BE2C (cell line): ENCODE data around the gene WDR82.

Source experiments
- DNase-seq: peaks from one replicate; pipeline ENCODE4 v3.0.0-alpha.2; 2020
- H3K27me3 ChIP-seq: fragments of 250-450 bp; sonication (Bioruptor Pico); 2 replicates; pipeline ENCODE4 v1.5.1; 2020; ENCODE audit warnings: mild to moderate bottlenecking
- H3K36me3 ChIP-seq: fragments of 250-450 bp; sonication (Bioruptor Pico); 2 replicates; pipeline ENCODE4 v1.5.1; 2020; ENCODE audit warnings: mild to moderate bottlenecking
- H3K4me1 ChIP-seq: fragments of 250-450 bp; sonication (Bioruptor Pico); 2 replicates; pipeline ENCODE4 v1.5.1; 2020
- H3K4me3 ChIP-seq: 2 replicates; pipeline ENCODE4 v1.5.1; 2011; ENCODE audit warnings: low read depth, low read length
- H3K9me3 ChIP-seq: fragments of 250-450 bp; sonication (Bioruptor Pico); 2 replicates; pipeline ENCODE4 v1.5.1; 2020
- TF ChIP-seq, protein P1 (sequence below): IDR thresholded peaks from 2 replicates; pipeline ENCODE4 v1.5.1; 2012; ENCODE audit warnings: mild to moderate bottlenecking, low read depth, low read length

WDR82 gene

DNA sequence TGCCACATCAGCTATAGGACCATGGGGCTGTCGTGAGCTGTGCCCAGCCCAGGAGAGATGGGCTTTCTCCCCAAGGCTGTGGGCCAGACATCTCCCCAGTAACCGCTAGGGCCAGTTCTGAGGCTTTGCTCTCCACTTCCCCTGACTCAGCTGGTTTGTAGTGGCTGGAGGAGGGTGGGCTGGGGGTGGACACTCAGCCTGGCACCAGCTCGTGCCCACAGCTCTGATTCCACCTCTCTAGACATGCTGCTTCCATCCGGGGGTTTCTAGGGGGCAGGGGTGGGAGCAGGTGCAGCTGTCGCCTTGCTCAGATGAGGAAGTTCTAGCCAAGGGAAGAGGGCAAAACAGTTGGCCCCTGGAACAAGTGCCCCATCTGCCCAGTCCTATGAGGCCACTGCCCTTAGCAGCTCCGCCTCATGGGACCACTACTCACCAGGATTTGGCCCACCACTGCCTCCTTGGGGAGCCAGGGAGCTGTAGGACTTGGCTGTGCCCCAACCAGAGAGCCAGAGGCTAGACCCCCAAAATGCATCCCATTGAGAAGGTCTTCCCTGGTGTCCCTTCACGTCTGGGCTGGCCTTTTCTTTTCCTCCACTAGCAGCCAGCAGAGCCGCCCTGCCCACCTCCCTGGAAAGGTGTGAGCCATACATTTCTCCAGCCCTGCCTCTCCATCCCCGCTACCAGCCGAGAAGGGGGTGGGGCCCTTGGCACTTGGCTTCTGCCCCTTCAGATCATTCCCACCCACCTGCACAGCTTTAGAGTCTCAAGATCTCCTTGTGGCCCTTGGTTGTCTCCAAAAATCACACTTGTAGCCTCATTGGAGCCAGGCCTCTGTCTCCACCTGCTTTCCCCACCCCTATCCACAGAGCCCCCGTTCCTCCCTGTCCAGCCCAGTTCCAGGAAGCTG lies 19.0 kb upstream of the WDR82 start:
- no peak overlapping the region for H3K4me3 ChIP-seq
- no peak for DNase-seq
- TF ChIP-seq, protein P1, sequence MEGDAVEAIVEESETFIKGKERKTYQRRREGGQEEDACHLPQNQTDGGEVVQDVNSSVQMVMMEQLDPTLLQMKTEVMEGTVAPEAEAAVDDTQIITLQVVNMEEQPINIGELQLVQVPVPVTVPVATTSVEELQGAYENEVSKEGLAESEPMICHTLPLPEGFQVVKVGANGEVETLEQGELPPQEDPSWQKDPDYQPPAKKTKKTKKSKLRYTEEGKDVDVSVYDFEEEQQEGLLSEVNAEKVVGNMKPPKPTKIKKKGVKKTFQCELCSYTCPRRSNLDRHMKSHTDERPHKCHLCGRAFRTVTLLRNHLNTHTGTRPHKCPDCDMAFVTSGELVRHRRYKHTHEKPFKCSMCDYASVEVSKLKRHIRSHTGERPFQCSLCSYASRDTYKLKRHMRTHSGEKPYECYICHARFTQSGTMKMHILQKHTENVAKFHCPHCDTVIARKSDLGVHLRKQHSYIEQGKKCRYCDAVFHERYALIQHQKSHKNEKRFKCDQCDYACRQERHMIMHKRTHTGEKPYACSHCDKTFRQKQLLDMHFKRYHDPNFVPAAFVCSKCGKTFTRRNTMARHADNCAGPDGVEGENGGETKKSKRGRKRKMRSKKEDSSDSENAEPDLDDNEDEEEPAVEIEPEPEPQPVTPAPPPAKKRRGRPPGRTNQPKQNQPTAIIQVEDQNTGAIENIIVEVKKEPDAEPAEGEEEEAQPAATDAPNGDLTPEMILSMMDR, result no peak
- no peaks in the 10 kb centered on the region for H3K4me1 ChIP-seq
- no peaks in the 10 kb centered on the region for H3K36me3 ChIP-seq
- no peaks in the 10 kb centered on the region for H3K27me3 ChIP-seq
- no peaks in the 10 kb centered on the region for H3K9me3 ChIP-seq

DNA sequence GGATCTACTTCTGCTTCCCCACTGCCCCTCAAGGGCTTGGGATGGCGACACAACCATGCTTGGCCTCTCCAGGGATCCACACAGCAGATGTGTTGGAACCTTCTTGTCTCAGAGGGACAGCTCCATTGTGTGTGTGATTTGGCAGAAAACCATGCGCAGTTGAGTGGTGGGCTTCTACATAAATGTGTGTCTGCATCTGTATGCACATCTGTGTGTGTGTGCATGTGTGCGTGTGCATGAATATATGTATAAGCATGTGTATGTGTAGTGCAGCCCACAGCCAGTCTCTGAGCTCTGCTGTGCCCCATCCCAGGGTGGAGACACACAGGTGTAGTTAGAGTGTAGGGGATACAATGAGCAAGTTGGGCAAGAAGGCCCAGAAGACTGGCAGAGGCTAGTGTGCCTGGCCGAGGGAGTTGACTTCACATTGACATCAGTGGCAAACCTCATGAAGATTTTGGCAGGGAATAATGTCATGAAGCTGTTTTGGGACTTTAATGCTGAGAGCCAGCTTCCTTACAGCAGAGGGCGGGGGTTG lies 17.3 kb upstream of the WDR82 start:
- Histone ChIP-seq H3K4me1 (no peaks in the 10 kb centered on the region), H3K4me3 (no peak overlapping the region), H3K36me3 (no peaks in the 10 kb centered on the region), H3K27me3 (no peaks in the 10 kb centered on the region), H3K9me3 (no peaks in the 10 kb centered on the region)
- TF ChIP-seq, protein P1, result no peak
- DNase-seq, result no peak

DNA sequence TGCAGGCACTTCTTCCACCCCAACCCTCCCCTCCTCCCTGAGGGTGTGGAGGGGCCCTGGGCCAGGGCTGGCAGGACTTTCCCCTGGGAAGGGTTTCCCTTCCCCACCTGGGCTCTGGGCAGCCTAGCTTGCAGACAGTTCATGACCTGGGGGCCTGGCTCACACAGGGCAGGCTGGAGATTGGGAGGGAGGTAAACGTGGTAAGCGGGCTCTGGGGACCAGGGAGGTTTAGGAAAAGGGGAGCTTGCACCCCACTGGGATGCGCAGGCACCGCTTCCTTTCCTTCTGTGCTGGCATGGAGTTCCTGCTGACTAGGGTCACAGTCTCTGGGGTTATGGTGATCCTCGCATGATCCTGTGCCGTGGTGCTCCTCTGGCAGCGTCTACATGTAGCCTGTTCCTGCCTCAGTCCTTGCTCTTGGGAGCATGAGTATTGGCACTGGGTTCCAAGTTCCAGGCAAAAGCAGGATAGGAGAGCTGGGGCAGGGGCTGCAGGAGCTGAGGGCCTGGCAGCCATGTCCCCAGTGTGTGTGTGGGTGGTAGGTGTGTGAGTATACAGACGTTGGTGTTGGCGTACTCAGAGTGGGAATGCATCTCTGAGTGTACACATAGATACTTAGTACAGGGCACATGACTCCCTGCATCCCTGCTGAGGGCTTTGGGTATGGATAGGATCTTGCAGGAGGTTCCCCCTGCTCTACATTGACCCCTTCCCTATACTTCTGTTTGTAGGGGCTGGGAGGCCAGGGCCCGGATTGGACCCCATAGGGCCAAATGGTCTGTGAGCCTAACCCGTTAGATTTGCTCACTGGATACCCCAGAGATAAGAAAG lies 16.1 kb upstream of the WDR82 start:
- DNase-seq, result no peak
- H3K36me3 ChIP-seq, result no peaks in the 10 kb centered on the region
- no peaks in the 10 kb centered on the region for H3K27me3 ChIP-seq
- no peak overlapping the region for H3K4me3 ChIP-seq
- no peaks in the 10 kb centered on the region for H3K4me1 ChIP-seq
- TF ChIP-seq, protein P1, result no peak
- no peaks in the 10 kb centered on the region for H3K9me3 ChIP-seq

- TF ChIP-seq, protein P1, result no peak
- no peak for DNase-seq
- H3K4me3 ChIP-seq, result no peak overlapping the region
These were observed 15.3 kb upstream of the WDR82 start for GRCh38 chr3:52293491-52294319.

GRCh38 chr3:52292247-52293065 lies 14.0 kb upstream of the WDR82 start:
- no peaks in the 10 kb centered on the region for H3K4me1 ChIP-seq
- no peak for DNase-seq
- no peak overlapping the region for H3K4me3 ChIP-seq
- H3K36me3 ChIP-seq, result no peaks in the 10 kb centered on the region
- H3K9me3 ChIP-seq, result no peaks in the 10 kb centered on the region
- no peaks in the 10 kb centered on the region for H3K27me3 ChIP-seq
- TF ChIP-seq, protein P1, result no peak

More at GRCh38 chr3:52293491-52294319, 15.3 kb upstream of the WDR82 start:
- Histone ChIP-seq H3K9me3 (no peaks in the 10 kb centered on the region), H3K27me3 (no peaks in the 10 kb centered on the region), H3K4me1 (no peaks in the 10 kb centered on the region), H3K36me3 (no peaks in the 10 kb centered on the region)
